Karpas-422 (cell line): ENCODE data around the gene GRK5. TPM values are rescaled to one million over a fixed set of nuclear protein-coding genes. Genes with fewer than 3 reads are reported as not detected.

ENCODE experiments used
- DNase-seq: peaks from one replicate; pipeline ENCODE4 v3.0.0-alpha.2; 2015
- H2AFZ ChIP-seq: fragments of 200-600 bp; sonication (generic); 2 replicates; pipeline ENCODE4 v1.6.1; 2014; ENCODE audit warnings: antibody characterized with exemption, low read length, mixed read lengths
- H3K27ac ChIP-seq: fragments of 200-600 bp; sonication (generic); 2 replicates; pipeline ENCODE4 v1.5.1; 2014; ENCODE audit warnings: mild to moderate bottlenecking, low read length, moderate library complexity
- H3K27me3 ChIP-seq: fragments of 200-600 bp; sonication (generic); 2 replicates; pipeline ENCODE4 v1.6.1; 2014; ENCODE audit warnings: low read length, mixed read lengths
- H3K36me3 ChIP-seq: fragments of 200-600 bp; sonication (generic); 2 replicates; pipeline ENCODE4 v1.6.1; 2014; ENCODE audit warnings: low read length, mixed read lengths; ENCODE audit not compliant: insufficient read depth
- H3K4me1 ChIP-seq: fragments of 200-600 bp; sonication (generic); 2 replicates; pipeline ENCODE4 v1.6.1; 2014; ENCODE audit warnings: mild to moderate bottlenecking, low read length, mixed read lengths
- H3K4me2 ChIP-seq: fragments of 200-600 bp; sonication (generic); 2 replicates; pipeline ENCODE4 v1.6.1; 2014; ENCODE audit warnings: low read length, low read depth, mild to moderate bottlenecking; ENCODE audit not compliant: poor library complexity, severe bottlenecking
- H3K4me3 ChIP-seq: fragments of 200-600 bp; sonication (generic); 2 replicates; pipeline ENCODE4 v1.5.1; 2014; ENCODE audit warnings: mild to moderate bottlenecking, antibody characterized with exemption, low read length, mixed read lengths
- H3K79me2 ChIP-seq: fragments of 200-600 bp; sonication (generic); 2 replicates; pipeline ENCODE4 v1.6.1; 2014; ENCODE audit warnings: mild to moderate bottlenecking, low read length, mixed read lengths
- H3K9ac ChIP-seq: fragments of 200-600 bp; sonication (generic); 2 replicates; pipeline ENCODE4 v1.6.0; 2014; ENCODE audit warnings: low read length
- H3K9me2 ChIP-seq: fragments of 200-600 bp; sonication (generic), shearing (Covaris generic); replicated peaks from 2 replicates; pipeline ENCODE4 v1.6.0; 2014; ENCODE audit warnings: mild to moderate bottlenecking, low read length, moderate library complexity; ENCODE audit not compliant: insufficient read depth
- H3K9me3 ChIP-seq: fragments of 300-700, 200-600 bp; sonication (generic); 2 replicates; pipeline ENCODE4 v1.6.1; 2014; ENCODE audit warnings: low read length, mixed read lengths
- H4K20me1 ChIP-seq: fragments of 200-600 bp; sonication (generic); 2 replicates; pipeline ENCODE4 v1.6.1; 2014; ENCODE audit warnings: mild to moderate bottlenecking, antibody characterized with exemption, low read length, low read depth; ENCODE audit not compliant: insufficient read depth
- total RNA-seq: library from RNA; depleted of rRNA; stranded (reverse); fragments of >200 nt; shearing (Covaris generic); gene quantifications from 2 replicates; pipeline ENCODE4 v1.2.3, GENCODE V29; 2014; ENCODE audit warnings: low replicate concordance

GRK5 gene
- total RNA-seq, 1 experiment from 2014 or later = 4.5 TPM

DNA sequence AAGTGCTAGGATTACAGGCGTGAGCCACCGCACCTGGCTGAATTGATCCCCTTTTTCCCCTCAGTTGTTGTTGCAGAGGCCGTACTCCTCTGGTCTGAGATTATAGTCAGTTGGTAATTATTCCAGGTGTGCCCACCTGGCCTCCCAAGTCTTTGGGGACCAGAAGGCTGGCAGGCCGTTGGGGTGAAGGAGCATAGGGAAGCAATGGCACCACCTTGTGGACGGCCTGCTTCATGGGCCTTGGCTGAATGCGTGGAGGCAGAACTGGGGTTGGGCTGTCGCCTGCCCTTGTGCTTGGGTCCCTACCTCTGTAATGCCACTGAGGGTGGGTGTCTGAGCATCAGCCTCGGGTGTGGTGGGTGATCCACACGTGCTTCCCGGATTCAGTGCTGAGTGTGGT lies 209.5 kb downstream of the GRK5 start:
- Histone ChIP-seq H3K27ac (no peak overlapping the region), H2AFZ (no peak overlapping the region), H3K9me2 (no peaks in the 10 kb centered on the region), H3K4me1 (no peaks in the 10 kb centered on the region), H3K79me2 (no peaks in the 10 kb centered on the region), H3K4me3 (no peak overlapping the region), H3K9me3 (no peaks in the 10 kb centered on the region), H3K36me3 (no peaks in the 10 kb centered on the region), H3K4me2 (no peak overlapping the region), H4K20me1 (no peaks in the 10 kb centered on the region), H3K27me3 (no peaks in the 10 kb centered on the region), H3K9ac (no peak overlapping the region)
- DNase-seq = peak; percentile 88

DNA sequence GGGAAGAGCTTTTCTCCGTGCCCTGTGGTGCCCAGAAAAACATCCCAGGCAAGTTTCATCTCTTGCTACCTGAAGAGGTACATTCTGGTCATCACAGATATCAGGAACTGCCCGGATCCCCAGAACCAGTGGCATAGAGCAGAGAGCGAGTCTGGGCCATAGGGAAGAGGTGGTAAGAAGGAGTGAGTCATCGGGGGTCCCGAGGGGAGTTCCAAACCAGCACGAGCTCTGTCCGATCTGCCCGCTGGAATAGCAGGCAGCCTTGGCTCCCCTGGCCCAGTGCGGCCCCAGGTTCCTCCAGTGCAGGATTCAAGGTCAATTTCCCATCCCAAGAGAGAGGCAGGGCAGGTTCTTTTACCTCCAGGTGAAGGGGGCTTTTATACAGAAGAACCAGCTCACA lies 210.5 kb downstream of the GRK5 start:
- no peak overlapping the region for H3K4me2 ChIP-seq
- no peak for DNase-seq
- H3K9ac ChIP-seq = no peak overlapping the region
- H3K36me3 ChIP-seq = no peaks in the 10 kb centered on the region
- no peak overlapping the region for H3K27ac ChIP-seq
- no peaks in the 10 kb centered on the region for H3K27me3 ChIP-seq
- H3K4me1 ChIP-seq = no peaks in the 10 kb centered on the region
- H3K79me2 ChIP-seq = no peaks in the 10 kb centered on the region
- H3K4me3 ChIP-seq = no peak overlapping the region
- no peaks in the 10 kb centered on the region for H3K9me3 ChIP-seq
- no peak overlapping the region for H2AFZ ChIP-seq
- no peaks in the 10 kb centered on the region for H4K20me1 ChIP-seq
- no peaks in the 10 kb centered on the region for H3K9me2 ChIP-seq

DNA sequence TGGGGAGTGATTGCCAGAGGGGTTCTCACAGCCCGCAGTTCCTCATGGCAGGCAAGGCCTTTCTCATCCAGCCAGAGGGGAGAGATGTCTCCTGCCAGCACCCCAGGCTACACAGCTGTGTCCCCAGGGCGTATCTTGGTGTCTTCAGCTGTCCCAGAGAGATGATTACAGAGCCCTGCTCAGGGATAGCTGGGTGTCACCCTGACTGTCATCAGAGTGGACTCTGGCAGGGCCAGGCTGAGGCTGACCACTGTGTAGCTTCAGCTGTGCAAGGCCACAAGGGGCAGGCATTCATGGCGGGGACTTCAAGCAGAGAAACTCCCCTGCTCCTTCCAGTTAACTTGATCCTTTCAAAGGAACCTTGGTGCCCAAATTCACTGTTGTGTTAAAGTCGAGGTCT lies 211.0 kb downstream of the GRK5 start:
- Histone ChIP-seq H3K9me3 (no peaks in the 10 kb centered on the region), H4K20me1 (no peaks in the 10 kb centered on the region), H3K4me1 (no peaks in the 10 kb centered on the region), H3K9me2 (no peaks in the 10 kb centered on the region), H3K36me3 (no peaks in the 10 kb centered on the region), H3K79me2 (no peaks in the 10 kb centered on the region), H3K4me2 (no peak overlapping the region), H2AFZ (no peak overlapping the region), H3K27me3 (no peaks in the 10 kb centered on the region), H3K27ac (no peak overlapping the region), H3K4me3 (no peak overlapping the region), H3K9ac (no peak overlapping the region)
- no peak for DNase-seq

DNA sequence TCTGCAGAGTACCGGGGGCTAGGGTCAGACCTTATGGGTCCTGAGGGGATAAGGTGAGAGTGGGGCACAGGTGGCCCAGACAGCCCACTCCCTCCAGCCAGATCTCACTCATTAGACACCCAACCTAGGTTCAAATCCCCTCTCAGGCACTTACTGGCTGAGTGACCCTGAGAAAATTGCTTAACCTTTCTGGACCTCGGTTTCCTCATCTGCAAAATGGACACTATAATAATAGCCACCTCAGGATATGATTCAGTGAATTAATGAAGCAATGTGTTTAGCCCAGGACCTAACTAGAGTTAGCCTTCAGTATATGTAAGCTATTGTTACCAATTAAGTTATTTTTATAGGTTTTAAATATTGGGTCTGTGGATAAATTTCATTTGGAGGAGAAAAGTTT lies 212.6 kb downstream of the GRK5 start:
- H3K4me3 ChIP-seq = no peak overlapping the region
- DNase-seq = no peak
- no peaks in the 10 kb centered on the region for H3K4me1 ChIP-seq
- H3K27me3 ChIP-seq = no peaks in the 10 kb centered on the region
- no peaks in the 10 kb centered on the region for H3K9me2 ChIP-seq
- H4K20me1 ChIP-seq = no peaks in the 10 kb centered on the region
- H2AFZ ChIP-seq = no peak overlapping the region
- H3K9me3 ChIP-seq = no peaks in the 10 kb centered on the region
- no peak overlapping the region for H3K4me2 ChIP-seq
- H3K79me2 ChIP-seq = no peaks in the 10 kb centered on the region
- H3K27ac ChIP-seq = no peak overlapping the region
- no peaks in the 10 kb centered on the region for H3K36me3 ChIP-seq
- no peak overlapping the region for H3K9ac ChIP-seq

DNA sequence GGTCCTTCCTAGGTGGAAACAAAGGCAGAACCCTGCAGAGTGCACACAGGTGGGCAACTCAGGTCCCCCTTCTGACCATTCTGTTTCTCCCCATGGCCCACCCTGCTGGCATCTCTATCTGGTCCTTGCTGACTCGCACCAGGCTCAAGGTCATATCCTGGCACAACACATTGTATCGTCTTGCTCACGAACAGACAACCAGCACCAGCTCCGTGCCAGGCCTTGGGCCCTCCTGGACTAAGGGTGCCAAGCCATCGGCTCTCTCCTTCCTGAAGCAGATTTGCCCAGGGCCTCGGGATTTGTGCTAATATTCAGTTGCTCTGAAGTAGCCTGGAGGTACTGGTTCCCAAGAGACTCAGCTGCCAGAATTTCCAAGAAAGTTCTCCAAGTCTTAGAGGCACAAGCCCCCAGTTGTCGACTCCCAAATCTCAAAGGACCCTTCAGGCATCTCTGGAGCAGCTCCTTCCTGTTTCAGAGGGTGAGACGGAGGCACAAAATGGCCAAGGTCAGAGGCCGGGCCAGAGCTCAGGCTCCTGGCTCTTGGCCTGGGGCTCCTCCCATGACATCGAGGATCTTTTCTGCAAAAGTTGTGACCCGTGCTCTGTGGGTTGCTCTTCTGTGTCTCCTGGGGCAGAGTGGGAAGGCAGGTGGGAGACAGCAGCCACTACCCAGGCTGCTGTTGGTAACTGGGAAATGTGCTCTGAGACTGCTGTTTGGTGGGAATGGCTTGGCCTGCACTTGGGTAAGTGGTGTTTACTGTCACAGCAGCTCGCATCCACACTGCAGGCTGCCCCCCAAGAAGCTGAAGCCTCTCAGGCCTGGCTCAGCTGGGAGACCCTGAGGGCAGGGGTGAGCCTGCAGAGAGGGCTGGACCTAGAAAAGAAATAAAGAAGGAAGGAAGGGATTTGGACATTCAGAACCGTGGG lies 213.8 kb downstream of the GRK5 start:
- H3K4me2 ChIP-seq = no peak overlapping the region
- no peaks in the 10 kb centered on the region for H4K20me1 ChIP-seq
- no peaks in the 10 kb centered on the region for H3K79me2 ChIP-seq
- no peaks in the 10 kb centered on the region for H3K9me2 ChIP-seq
- no peak overlapping the region for H3K9ac ChIP-seq
- H3K27ac ChIP-seq = no peak overlapping the region
- no peak for DNase-seq
- H3K4me1 ChIP-seq = no peaks in the 10 kb centered on the region
- no peaks in the 10 kb centered on the region; the same call in 1 of the 2 replicates for H3K36me3 ChIP-seq
- H3K27me3 ChIP-seq = no peaks in the 10 kb centered on the region
- H3K9me3 ChIP-seq = no peaks in the 10 kb centered on the region
- no peak overlapping the region for H3K4me3 ChIP-seq
- H2AFZ ChIP-seq = no peak overlapping the region

DNA sequence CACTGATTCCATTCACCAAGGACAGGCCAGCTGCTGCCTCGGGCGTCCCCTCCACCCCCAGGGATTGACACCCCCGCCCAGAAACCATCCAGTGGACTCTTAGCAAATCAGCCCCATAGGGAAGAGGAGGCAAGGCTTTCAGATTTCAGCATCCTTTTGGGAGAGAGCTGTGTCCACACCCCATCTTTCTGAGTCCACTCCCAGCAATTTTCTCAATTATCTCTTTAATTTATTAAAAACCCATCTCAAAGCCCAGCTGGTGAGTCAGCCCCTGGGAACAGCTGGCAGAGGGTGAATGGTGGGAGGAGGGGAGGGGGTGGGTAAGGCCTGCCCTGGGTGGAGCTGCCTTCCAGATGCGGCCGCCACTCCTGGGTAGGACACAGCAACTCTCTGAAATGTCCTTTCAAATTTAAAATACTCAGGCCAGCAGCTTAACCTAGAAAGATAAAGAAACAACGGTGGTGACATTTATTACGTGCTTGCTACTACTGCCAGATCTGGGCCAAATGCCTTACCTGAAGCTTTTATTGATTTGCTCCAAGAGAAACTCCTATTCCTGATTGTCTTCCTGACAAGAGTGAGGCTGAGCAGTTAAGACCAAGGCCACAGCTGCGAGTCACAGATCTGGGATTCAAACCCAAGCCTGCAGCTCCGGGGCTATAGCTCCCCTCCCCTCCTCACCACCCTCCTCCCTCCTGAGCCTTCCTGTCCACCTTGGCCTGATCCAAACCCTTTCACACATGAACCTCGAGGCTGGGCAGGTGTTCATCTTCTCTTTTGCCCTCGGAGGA lies 214.7 kb downstream of the GRK5 start:
- peaks cover 8% of the 10 kb centered on the region for H3K36me3 ChIP-seq
- H4K20me1 ChIP-seq = no peaks in the 10 kb centered on the region
- DNase-seq = no peak
- H2AFZ ChIP-seq = no peak overlapping the region
- no peak overlapping the region for H3K4me2 ChIP-seq
- no peaks in the 10 kb centered on the region for H3K79me2 ChIP-seq
- H3K4me1 ChIP-seq = no peaks in the 10 kb centered on the region
- H3K27ac ChIP-seq = no peak overlapping the region
- H3K4me3 ChIP-seq = no peak overlapping the region
- no peaks in the 10 kb centered on the region for H3K9me2 ChIP-seq
- no peaks in the 10 kb centered on the region for H3K27me3 ChIP-seq
- no peaks in the 10 kb centered on the region for H3K9me3 ChIP-seq
- no peak overlapping the region for H3K9ac ChIP-seq

DNA sequence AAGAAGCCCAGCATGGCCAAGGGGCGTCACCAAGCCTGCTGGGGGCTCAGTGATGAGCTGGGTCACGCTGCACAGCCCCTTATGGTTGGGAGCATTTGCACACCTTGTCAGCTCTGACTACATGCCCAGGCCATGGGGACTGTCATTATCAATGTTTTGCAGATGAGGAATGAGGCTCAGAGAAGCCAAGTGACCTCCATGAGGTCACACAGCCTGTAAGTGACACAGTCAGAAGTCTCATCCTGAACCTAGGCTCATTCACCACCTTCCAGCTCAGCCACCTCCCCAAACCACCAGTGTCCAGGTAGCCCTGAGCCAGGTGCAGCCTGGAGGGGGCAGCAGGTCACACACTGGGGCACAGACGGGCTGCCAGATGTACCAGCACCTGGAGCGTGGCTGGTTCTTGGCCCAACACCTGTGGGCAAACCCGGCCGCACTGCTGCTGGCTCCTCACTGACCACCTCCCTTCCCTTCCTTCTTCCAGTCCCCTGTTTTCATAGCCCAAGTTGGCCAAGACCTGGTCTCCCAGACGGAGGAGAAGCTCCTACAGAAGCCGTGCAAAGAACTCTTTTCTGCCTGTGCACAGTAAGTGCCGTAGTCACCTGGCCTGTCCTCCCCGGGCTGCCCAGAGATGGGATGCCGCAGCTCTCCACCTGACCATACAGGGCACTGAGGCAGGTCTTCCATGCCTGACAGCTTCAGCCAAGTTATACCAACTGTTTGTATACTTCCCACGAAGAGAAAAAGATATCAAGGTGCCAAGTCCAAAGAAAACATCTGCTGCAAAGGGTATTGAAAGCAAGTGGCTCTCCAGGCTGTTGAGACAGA lies 215.5 kb downstream of the GRK5 start:
- peaks cover 13% of the 10 kb centered on the region for H3K36me3 ChIP-seq
- H3K4me1 ChIP-seq = no peaks in the 10 kb centered on the region
- H3K27ac ChIP-seq = no peak overlapping the region
- no peaks in the 10 kb centered on the region for H3K9me3 ChIP-seq
- H4K20me1 ChIP-seq = no peaks in the 10 kb centered on the region
- no peak for DNase-seq
- no peaks in the 10 kb centered on the region for H3K79me2 ChIP-seq
- H3K4me2 ChIP-seq = no peak overlapping the region
- H3K9me2 ChIP-seq = no peaks in the 10 kb centered on the region
- no peak overlapping the region for H3K9ac ChIP-seq
- no peak overlapping the region for H2AFZ ChIP-seq
- no peak overlapping the region for H3K4me3 ChIP-seq
- H3K27me3 ChIP-seq = no peaks in the 10 kb centered on the region
